ENCODE data around the gene UBASH3A. TPM values are rescaled to one million over a fixed set of nuclear protein-coding genes. Genes with fewer than 3 reads are reported as not detected.

Gene UBASH3A
- total RNA-seq, 1 donor from 2014 or later = not detected

GRCh38 chr21:42375506-42375905 is 28.2 kb upstream of the UBASH3A start:
- no peak for TF ChIP-seq CTCF (conservative IDR thresholded peaks at IDR 0.05)
- H3K27me3 Mint-ChIP-seq (ENCODE audit: low read depth) = no peaks in the 10 kb centered on the region
- H3K4me3 Mint-ChIP-seq = no peak overlapping the region
- no peak overlapping the region for H3K27ac Mint-ChIP-seq (ENCODE audit: unreplicated experiment)
- no peak for DNase-seq (ENCODE audit: low read depth, low spot score)
- H3K9me3 Mint-ChIP-seq = no peaks in the 10 kb centered on the region
- H3K4me1 Mint-ChIP-seq = no peaks in the 10 kb centered on the region
- H3K36me3 Mint-ChIP-seq (ENCODE audit: low read depth) = no peaks in the 10 kb centered on the region

GRCh38 chr21:42375966-42376337 is 27.8 kb upstream of the UBASH3A start:
- Mint-ChIP-seq H3K27ac (ENCODE audit: unreplicated experiment) (no peak overlapping the region), H3K9me3 (no peaks in the 10 kb centered on the region), H3K4me1 (no peaks in the 10 kb centered on the region), H3K4me3 (no peak overlapping the region), H3K36me3 (ENCODE audit: low read depth) (no peaks in the 10 kb centered on the region), H3K27me3 (ENCODE audit: low read depth) (no peaks in the 10 kb centered on the region)
- no peak for DNase-seq (ENCODE audit: low read depth, low spot score)
- TF ChIP-seq CTCF (conservative IDR thresholded peaks at IDR 0.05) = no peak

- Mint-ChIP-seq H3K36me3 (ENCODE audit: low read depth) (no peaks in the 10 kb centered on the region), H3K27me3 (ENCODE audit: low read depth) (no peaks in the 10 kb centered on the region), H3K27ac (ENCODE audit: unreplicated experiment) (no peak overlapping the region), H3K4me3 (no peak overlapping the region), H3K9me3 (no peaks in the 10 kb centered on the region), H3K4me1 (no peaks in the 10 kb centered on the region)
- no peak for TF ChIP-seq CTCF (conservative IDR thresholded peaks at IDR 0.05)
- no peak for DNase-seq (ENCODE audit: low read depth, low spot score)
These were observed 27.2 kb upstream of the UBASH3A start for GRCh38 chr21:42376338-42376982.

- Mint-ChIP-seq H3K9me3 (peaks cover 5% of the 10 kb centered on the region), H3K27me3 (ENCODE audit: low read depth) (no peaks in the 10 kb centered on the region), H3K4me1 (no peaks in the 10 kb centered on the region), H3K27ac (ENCODE audit: unreplicated experiment) (no peak overlapping the region), H3K4me3 (no peak overlapping the region), H3K36me3 (ENCODE audit: low read depth) (no peaks in the 10 kb centered on the region)
- no peak for DNase-seq (ENCODE audit: low read depth, low spot score)
- no peak for TF ChIP-seq CTCF (conservative IDR thresholded peaks at IDR 0.05)
These were observed 26.3 kb upstream of the UBASH3A start for GRCh38 chr21:42377211-42377950.

- no peak overlapping the region for H3K4me3 Mint-ChIP-seq
- peaks cover 5% of the 10 kb centered on the region for H3K9me3 Mint-ChIP-seq
- TF ChIP-seq CTCF (conservative IDR thresholded peaks at IDR 0.05) = no peak
- H3K27me3 Mint-ChIP-seq (ENCODE audit: low read depth) = no peaks in the 10 kb centered on the region
- DNase-seq (ENCODE audit: low read depth, low spot score) = no peak
- no peaks in the 10 kb centered on the region for H3K36me3 Mint-ChIP-seq (ENCODE audit: low read depth)
- H3K4me1 Mint-ChIP-seq = no peaks in the 10 kb centered on the region
- H3K27ac Mint-ChIP-seq (ENCODE audit: unreplicated experiment) = no peak overlapping the region
These were observed 25.8 kb upstream of the UBASH3A start for GRCh38 chr21:42377951-42378340.
